ENCODE measurements around the gene FMR1. TPM values are rescaled to one million over a fixed set of nuclear protein-coding genes. Genes with fewer than 3 reads are reported as not detected.

Gene FMR1
- total RNA-seq, 4 donors from 2014 or later = 5.2 to 10.1 (median 6.7) TPM

DNA sequence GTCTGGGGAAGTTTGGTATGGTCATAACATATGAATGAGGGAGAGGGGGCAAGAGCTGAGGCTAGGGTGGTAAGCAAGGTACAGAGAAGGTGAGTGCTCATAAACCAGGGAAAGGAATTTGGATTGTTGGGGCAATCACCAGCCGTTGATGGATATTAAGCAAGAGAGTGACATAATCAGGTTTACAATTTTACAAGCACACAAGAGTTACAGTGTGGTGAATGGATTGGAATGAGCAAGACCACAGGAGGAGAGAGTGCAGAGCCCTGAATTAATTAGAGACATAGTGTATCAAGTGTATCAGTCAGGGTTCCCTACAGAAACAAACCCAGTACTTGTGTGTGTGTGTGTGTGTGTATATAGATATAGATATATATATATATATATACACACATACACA is 50.8 kb downstream of the FMR1 start:
- Histone ChIP-seq H3K27ac (no peak overlapping the region), H3K27me3 (no peaks in the 10 kb centered on the region), H3K4me1 (no peaks in the 10 kb centered on the region), H3K9me3 (no peaks in the 10 kb centered on the region), H3K4me3 (no peak overlapping the region), H3K36me3 (no peaks in the 10 kb centered on the region)
- in situ Hi-C loops (cut with MboI; ENCODE audit: low sequenced_read_pairs in 4 of 4) (no loop called here), intact Hi-C loops (cut with DNase I; ENCODE audit: low total_unique reads) (no loop called here)
- TF ChIP-seq, protein P1, sequence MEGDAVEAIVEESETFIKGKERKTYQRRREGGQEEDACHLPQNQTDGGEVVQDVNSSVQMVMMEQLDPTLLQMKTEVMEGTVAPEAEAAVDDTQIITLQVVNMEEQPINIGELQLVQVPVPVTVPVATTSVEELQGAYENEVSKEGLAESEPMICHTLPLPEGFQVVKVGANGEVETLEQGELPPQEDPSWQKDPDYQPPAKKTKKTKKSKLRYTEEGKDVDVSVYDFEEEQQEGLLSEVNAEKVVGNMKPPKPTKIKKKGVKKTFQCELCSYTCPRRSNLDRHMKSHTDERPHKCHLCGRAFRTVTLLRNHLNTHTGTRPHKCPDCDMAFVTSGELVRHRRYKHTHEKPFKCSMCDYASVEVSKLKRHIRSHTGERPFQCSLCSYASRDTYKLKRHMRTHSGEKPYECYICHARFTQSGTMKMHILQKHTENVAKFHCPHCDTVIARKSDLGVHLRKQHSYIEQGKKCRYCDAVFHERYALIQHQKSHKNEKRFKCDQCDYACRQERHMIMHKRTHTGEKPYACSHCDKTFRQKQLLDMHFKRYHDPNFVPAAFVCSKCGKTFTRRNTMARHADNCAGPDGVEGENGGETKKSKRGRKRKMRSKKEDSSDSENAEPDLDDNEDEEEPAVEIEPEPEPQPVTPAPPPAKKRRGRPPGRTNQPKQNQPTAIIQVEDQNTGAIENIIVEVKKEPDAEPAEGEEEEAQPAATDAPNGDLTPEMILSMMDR (IDR thresholded peaks at IDR 0.05 in 4 of 5, conservative IDR thresholded peaks at IDR 0.05 in 1 of 5) = no peak
- TF ChIP-seq POLR2A (IDR thresholded peaks at IDR 0.05) = no peak
- ATAC-seq (no peak), DNase-seq (no peak)

- no peaks in the 10 kb centered on the region for H3K4me1 ChIP-seq
- no peak overlapping the region for H3K4me3 ChIP-seq
- H3K9me3 ChIP-seq = no peaks in the 10 kb centered on the region
- DNase-seq (no peak), ATAC-seq (no peak)
- TF ChIP-seq, protein P1 (IDR thresholded peaks at IDR 0.05 in 4 of 5, conservative IDR thresholded peaks at IDR 0.05 in 1 of 5) = no peak
- no peak for TF ChIP-seq POLR2A (IDR thresholded peaks at IDR 0.05)
- no peak overlapping the region for H3K27ac ChIP-seq
- no peaks in the 10 kb centered on the region for H3K36me3 ChIP-seq
- intact Hi-C loops (cut with DNase I; ENCODE audit: low total_unique reads) = no loop called here
- in situ Hi-C loops (cut with MboI; ENCODE audit: low sequenced_read_pairs in 4 of 4) = loop anchor here in 1 of 4 donors (25.0 kb wide), 1 partner anchor 92 kb away; no protein-coding TSS in a partner anchor
- no peaks in the 10 kb centered on the region for H3K27me3 ChIP-seq
These were observed 67.2 kb downstream of the FMR1 start for GRCh38 chrX:147978931-147979330.

GRCh38 chrX:147981038-147981752 is 69.5 kb downstream of the FMR1 start, which contains the start of gene FMR1NB:
Gene FMR1NB (plus strand): TSS chrX:147981337. CDS start chrX:147981403, 66 bp downstream.
- no peak for TF ChIP-seq POLR2A (IDR thresholded peaks at IDR 0.05)
- TF ChIP-seq, protein P1 (IDR thresholded peaks at IDR 0.05 in 4 of 5, conservative IDR thresholded peaks at IDR 0.05 in 1 of 5) = no peak
- in situ Hi-C loops (cut with MboI; ENCODE audit: low sequenced_read_pairs in 4 of 4) (loop anchor here in 1 of 4 donors (25.0 kb wide), 1 partner anchor 94 kb away; no protein-coding TSS in a partner anchor), intact Hi-C loops (cut with DNase I; ENCODE audit: low total_unique reads) (no loop called here)
- ATAC-seq = no peak
- H3K36me3 ChIP-seq = no peaks in the 10 kb centered on the region
- no peak within 1 kb of the TSS for H3K27ac ChIP-seq
- H3K4me3 ChIP-seq = no peak within 1 kb of the TSS
- H3K27me3 ChIP-seq = no peaks in the 10 kb centered on the region
- DNase-seq = no peak
- no peaks in the 10 kb centered on the region for H3K4me1 ChIP-seq
- H3K9me3 ChIP-seq = no peaks in the 10 kb centered on the region

Other genes starting within 250 kb of the FMR1 start
- gene FMR1NB, start 69.4 kb downstream of the FMR1 start, total RNA-seq = not detected

All from gastrocnemius medialis (tissue), 4 donors.